ENCODE data around the gene MAML2.

MAML2 gene

DNA sequence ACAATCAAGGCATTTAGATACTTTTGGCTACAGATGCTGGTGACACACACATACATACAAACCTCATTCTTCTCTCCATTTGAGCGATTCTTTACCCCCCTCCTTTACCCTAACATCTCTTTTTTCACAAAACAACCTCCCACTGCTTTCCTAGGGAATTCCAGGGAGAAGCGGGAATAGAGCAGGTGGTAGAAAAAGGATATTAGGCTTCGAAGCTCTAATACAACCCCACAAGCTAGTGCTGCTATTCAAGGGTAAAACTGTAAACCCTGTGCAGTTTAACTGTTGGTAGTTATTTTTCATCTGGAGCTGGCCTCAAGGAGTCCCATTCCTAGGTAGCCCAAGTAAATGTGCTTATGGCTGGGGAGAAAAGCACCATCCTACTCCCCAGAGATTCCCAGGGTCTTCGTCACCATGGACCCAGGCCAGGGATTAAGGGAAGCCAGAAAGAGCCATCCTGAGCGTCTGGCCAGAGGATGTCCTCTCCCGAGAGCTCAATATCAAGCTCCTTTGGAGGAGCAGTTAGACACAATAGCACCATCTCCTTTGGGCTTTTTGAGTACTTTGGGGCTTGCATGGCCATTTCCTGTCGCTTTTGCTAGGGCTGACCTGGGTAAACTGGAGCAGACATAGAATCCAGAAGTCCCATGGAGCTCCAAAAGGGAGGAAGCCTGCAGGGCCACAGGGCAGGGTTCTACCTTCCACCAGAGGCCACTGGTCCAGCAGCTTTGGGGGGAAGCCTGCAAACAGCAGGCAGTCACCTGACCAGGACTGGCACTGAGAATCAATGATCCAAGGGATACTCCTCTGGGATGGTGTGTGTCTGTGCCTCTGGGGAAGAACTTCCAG is 3.1 kb downstream of the MAML2 start:
- no peak for DNase-seq (ENCODE audit: low read depth, low spot score)

DNA sequence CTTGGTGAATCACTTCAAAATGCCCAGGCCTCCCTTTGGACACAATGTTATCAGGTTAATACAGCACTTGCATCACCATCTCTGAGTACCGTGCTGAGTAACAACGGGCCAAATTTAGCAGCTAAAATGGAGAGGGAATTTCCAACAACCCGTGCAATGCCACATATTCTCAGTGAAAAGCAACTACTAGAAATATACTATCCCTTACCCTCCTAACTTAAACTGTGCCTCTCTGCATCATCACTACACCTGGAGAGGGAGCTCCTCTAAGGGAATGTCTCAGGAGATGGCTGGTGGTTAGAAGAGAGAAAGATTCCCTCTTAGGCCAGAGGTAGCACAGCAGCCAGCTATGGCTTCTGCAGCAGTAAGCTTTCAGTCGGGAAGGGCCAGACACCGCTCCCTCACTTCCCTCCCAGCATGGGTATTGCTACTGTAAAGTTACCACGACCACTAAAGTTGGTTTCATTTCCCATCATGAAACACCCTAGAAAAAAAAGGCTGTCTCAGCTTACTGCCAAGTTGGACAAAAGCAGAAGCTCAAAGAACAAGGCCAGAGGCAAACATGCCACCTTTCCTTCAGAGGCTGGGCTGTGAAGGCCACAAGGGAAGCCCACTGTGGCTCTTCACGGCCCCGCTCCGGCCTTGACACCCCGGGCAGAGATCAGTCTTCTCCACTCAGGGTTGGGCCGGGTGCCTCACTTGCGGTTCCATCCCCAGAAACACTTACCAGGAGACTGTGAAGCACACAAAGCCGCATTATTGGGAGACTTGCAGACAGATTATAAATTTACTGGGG is 3.9 kb downstream of the MAML2 start:
- no peak for DNase-seq (ENCODE audit: low read depth, low spot score)

DNA sequence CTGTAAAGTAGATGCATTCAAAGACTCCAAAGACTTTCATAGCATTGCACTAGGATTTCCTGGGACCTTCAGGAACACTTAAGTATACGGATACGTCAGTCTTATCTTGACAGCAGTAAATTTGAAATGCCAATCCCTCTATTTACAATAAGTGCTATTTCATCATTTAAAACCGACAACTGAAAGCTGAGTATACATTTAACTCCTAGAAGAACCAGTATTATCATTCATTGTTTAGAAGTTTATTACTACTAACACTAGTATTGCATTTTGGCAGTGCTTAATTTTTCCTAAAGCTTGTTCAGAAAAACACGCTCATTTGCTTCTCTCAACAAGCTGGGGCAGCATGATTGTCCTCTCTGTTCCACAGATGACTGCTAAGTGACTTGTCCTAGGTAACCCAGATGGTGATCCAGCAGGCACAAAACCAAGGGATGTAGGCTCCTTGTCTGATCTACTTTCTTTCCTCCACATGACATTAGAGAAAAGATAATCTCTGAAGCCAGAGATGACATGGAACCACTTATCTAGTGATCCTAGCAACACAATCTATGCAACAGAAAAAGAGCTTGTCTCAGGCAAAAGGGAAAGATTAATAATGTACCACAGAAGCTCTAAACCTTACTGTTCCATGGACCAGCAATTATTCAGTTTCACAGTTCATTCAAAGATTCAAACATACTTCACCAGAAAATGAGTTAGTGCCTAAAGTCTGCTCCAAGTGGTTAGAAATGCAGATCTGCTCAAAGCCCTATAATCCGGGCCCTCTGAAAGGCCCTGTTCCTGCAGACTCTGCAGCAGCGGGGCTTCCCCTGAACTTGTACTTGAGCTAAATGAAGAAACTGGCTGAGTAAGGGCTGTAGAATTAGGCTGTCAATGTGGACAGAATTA is 5.2 kb downstream of the MAML2 start:
- no peak for DNase-seq (ENCODE audit: low read depth, low spot score)

DNA sequence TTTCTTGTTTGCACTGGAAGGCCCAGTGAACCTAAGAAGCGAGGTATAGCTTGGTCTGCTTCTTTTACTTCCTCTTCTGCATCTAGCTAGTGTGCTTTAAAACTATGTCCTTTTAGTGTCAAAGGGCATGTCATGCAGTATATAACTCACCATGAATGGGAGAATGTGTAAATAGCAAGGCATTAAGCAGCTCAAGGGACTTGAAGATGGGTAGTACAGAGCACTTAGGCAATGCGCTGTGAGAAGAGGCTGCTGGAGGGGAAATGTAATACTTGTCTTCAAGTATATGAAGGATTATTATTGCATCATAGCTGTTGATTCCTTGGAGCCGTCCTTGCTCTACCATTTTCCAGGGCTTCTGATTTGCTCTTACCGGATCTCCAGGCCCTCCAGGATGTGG is 7.6 kb downstream of the MAML2 start:
- no peak for DNase-seq (ENCODE audit: low read depth, low spot score)

DNA sequence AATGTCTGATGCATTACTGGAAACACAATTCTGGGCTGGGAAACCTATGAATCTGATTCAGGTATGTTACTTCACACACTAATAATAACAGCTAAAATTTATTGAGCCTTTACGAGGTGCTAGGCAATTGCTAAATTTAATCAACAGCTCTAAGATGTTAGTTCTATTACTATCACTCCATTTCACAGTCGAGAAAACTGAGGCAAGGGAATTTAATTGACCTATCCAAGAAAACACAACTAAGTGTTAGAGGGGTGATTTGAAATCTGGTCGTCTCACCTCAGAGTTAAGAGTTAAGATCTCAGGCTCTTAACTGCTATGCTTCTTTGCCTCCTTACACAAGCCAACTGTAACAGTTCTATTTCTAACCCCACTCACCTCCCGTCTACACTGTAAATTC is 8.8 kb downstream of the MAML2 start:
- no peak for DNase-seq (ENCODE audit: low read depth, low spot score)

DNA sequence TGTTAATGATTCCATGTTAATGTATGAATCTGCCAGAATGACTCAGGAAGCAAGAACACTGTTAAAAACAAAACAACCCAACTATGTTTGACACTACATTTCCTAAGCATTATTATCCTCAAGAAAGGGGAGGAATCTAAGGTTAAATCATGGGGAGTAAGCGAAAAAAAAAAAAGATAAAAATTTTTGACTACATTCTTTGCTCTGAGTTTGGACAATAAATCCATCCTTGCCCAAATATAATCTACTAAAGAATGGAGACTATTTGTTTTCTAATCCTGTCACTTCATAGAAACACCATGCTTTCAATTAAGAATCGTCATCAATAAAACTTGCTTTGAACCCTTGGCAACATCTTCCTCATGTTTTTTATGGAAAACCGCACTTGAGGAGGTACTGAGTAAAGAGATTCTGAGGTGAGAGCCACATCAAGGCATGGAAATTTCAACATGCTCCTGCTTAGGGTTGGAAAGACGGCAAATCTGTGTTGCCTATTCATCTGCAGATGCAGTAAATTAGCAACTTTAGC is 9.7 kb downstream of the MAML2 start:
- DNase-seq (ENCODE audit: low read depth, low spot score), result no peak

DNA sequence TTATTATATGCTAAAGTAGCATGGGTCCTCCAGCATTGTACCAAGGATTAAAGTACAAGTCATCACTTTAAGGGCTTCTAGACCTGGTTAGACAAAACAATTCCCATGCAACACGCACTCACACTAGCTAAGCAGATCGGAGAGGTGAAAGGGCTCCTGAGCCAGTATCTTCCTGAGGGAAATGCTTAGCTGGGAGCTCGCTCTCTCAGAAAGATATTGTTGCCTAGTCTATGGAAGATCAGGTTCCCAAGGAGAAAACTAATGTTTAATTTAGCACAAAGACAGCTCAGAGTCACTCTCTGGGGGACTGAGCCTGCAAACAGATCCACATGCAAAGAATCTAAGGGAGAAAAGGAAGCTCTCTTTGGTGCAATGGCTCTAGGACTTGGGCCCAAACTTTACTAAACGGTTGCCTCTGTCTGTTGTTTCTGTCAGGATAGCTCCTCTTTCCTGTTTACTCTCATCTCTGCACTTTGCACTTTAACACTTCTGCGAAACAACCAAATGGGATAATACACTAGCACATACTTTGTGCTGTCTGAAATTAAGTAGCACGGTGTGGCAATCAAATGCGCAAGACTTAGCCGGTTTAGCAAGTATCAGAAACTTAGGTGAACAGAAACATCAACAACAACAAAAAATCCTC is 10.7 kb downstream of the MAML2 start:
- DNase-seq (ENCODE audit: low read depth, low spot score), result no peak

DNA sequence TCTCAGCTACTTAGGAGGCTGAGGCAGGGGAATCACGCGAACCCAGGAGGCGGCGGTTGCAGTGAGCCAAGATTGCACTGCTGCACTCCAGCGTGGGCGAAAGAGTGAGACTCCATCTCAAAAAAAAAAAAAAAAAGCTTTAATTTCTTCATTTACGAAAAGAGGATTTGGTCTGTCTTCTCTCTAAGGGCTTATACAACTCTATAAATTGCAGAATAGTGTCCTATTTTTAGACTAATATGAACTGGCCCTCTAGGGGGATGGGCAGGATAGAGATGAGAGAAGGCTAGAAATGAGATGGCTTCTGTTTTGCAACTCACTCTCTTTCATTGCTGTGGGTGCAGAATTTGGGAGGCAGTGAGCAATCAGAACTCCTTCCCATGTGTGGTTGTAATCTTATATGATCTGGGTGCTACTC is 11.3 kb downstream of the MAML2 start:
- DNase-seq (ENCODE audit: low read depth, low spot score), result no peak

DNA sequence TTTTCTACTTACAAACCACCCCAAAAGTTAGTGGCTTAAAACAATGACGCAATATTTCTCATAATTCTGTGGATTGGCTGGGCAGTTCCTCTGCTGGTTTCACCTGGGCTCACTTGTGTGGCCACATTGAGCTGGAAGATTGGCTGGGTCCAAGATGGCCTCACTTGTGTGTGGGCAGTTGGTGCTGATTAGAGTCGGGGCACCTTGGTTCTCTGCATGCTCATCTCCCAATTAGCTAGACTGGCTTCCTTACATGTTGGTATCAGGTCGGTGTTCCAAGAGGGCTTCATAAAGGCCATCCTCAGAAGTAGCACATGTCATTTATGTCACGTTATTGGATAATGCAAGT is 12.5 kb downstream of the MAML2 start:
- DNase-seq (ENCODE audit: low read depth, low spot score), result no peak

DNA sequence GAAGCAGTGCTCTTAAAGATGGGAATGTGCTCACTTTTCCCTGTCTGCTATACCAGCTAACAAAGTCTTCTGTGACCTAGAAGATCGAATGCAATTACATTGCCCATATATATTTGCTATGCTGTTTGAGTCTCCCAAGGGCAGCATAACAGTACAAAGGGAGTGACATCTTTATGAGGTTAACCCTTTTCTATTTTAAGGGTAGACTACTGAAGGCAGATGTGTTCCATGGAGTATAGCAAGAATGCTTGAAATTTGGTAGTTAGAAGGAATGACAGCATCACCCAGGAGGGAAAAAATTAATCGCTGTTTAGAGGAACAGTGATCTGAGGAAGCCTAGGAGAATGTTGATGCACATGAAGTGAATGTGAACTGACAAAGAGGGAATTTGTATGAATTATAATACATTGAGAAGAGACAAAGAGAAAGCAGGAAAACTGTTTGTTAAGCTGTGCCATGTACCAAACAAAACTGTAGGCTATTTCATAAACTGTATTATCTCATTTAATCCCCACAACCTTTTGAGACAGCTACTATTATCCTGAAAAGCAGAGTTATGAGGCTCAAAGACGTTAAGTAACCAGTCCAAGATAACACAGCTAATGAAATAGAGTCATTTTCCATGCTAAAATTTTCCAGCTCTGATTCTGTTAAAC is 13.0 kb downstream of the MAML2 start:
- DNase-seq (ENCODE audit: low read depth, low spot score), result no peak

DNA sequence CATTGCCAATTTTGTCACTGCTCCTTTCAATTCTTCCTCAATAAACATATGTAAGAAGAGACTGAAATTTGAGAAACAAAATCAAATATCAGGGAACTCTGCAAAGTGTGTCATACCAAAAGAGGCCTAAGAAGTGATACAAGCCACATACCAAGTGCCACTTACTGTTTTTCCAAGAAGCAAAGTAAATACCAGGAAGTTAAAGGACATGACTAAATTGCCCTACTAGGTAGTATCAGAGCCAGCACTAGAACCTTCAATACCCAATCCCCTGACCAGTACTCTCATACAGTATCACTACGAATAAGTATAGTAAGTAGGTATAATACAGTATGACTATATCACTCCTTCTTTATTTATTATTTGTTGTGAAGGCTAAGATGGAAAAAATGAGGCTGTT is 13.6 kb downstream of the MAML2 start:
- DNase-seq (ENCODE audit: low read depth, low spot score), result no peak

DNA sequence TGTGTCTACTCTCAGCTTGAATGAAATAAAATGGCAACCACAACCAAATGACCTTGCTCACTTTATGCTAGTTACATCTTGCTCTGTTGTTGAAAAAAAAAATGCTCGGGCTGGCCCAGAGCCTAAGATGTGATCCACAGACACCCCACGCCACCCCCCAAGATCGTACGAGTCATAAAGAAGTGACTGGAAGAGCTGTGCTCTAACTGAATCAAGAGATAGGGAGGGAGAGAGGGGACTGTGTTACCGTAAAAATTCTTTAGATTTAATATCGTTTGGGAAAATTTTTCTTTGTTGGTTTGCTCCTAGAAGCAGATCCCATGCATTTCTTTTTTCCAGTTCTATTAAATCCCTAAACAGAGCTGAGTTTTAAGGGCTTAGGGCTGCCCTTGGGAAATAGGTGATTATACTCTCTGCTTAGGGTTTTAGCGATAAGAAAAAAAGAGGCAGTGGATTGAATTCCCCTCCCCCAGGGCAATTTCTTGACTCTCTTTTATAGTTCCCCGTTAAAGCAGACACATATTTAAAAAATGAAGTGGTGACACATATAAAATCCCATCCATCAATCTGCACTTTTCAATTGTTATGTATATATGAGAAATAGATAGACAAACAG is 14.5 kb downstream of the MAML2 start:
- no peak for DNase-seq (ENCODE audit: low read depth, low spot score)

DNA sequence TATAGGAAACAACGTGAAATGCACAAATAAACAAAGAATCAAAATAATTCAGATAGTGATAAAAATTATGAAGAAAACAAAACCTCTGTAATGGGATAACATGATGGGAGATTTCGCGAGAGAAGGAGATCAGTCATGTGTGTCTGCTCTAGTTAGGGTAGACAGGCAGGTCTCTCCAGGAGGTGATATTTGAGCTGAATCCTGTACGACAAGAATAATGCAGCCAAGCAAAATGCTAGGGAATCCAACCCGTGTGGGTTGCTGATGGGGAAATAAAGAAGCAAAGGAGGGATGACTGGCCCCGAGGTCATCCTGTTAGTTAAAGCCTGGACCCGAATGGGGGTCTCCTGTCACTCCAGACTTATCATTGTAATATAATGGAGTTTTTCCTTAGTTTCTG is 16.0 kb downstream of the MAML2 start:
- DNase-seq (ENCODE audit: low read depth, low spot score), result no peak

DNA sequence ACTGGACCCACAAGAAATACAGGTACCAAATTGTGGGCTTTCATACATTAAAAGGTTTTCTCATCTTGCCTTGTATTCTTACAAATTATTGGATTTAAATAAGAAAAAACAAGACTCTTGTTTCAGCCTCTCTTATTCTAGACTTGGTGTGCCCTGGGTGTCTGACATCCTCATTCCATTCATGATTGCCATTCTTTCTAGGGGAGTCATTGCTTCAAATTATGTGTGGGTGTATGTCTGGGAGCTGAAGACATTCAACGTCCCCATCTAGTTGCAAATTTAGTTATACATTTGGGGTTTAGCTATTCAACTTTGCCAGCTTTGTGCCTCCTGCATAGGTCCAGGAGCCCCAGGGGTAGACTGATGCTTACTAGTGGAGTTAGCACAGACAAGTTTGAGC is 18.1 kb downstream of the MAML2 start:
- no peak for DNase-seq (ENCODE audit: low read depth, low spot score)

DNA sequence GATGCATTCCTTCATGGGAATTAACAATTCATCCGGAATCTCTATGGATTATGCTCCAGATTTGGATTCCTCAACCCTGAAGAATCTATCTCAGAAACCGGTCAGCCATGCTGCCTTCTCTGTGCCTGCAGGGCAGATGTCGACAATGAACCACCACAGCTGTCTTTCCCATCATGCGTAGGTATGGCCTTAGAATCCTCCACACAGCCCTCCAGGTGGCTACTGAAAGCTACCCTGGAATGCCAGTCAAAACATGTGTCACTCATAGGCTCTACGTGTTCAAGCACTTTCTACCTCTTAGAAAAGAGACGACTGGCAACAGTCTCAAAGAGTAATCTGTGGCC is 19.4 kb downstream of the MAML2 start:
- no peak for DNase-seq (ENCODE audit: low read depth, low spot score)

DNA sequence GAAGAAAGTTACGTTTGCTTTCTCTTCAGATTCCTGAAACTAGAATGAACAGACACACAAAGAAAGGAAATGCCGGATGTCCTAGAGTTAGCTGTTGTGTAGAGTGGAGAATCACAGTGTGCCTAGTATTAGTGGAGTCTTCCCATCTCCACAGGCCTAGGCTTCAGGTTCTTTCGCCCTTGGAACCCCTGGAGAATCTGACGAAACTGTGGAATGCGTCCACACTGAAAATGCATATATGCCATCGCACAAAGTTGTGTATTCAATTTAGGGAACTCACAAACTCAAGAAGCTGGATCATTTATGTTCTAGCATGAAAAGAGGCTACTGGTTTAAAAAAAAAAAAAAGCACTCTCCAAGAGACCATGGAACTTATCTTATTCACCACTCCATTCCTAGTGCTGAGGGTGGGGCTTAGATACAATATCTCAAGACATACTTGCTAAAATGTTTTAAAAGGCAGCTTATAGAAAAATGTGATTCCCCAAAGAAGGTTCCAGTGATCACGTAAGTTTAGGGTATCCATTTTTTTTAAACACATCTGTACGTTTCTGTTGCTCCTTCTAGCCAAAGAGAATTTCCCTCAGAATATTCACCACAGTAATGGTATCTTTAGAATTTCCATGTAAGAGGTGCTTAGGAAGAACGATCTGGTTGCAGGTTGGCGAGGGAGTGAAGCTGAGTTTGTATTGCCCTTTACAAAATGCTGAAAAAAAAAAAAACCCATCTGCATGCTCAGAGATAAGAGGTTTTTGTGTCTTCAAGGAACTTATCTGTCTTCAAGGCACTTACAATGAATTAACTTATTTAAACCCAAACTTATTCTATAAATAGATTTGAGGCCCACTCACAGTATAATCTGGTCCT is 20.0 kb downstream of the MAML2 start:
- no peak for DNase-seq (ENCODE audit: low read depth, low spot score)

DNA sequence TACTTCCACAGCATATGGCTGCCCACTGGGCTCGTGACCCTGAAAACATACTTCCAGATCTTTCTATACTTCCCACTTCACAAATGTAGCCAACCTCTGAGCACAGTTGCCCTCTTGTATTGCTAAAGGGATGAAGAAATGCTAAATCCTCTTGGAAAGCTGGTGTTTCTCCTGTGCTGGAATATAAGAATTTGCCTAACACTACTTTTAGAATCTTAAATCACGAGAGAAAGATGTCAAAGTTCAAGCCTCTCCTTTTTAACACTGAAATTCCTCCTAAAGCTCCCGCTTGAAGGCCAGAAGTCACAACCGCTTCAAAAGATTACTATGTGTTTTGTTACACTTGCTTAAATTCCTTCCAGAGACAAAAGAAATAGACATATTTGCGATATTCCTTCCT is 21.9 kb downstream of the MAML2 start:
- no peak for DNase-seq (ENCODE audit: low read depth, low spot score)

DNA sequence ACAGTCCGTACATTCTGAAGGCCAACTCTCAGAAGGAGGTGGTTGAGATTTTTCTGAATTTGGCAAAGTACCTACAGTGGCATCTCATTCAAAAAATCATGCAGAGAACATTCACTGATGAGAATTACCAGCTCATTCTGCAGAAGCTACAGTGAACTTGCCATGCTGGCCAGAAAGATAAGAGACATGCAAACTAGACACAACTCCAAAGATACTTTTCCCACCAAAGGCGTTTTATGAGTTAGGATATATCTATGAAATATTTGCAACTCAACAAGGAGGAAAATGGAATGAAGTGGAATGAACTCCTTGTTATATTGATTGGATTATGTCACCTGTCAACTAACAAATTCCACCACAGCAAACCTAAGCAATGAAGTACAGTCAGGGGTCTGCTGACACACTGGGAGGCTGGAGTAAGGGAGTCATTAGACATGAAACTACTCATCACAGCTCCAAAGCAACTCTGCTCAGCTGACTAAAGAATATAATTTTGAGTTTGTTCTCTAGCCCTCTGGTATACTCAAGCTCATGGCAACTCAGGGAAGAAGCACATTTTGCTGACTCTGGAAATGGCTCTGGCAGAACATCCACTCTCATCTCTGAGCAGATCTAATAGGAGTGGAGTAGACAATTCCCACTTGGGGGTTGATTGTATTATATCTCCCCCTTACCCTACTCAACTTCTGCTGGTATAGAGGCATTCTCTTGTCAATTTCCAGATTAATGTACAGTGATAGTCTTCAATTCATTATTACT is 22.9 kb downstream of the MAML2 start:
- DNase-seq (ENCODE audit: low read depth, low spot score), result no peak

DNA sequence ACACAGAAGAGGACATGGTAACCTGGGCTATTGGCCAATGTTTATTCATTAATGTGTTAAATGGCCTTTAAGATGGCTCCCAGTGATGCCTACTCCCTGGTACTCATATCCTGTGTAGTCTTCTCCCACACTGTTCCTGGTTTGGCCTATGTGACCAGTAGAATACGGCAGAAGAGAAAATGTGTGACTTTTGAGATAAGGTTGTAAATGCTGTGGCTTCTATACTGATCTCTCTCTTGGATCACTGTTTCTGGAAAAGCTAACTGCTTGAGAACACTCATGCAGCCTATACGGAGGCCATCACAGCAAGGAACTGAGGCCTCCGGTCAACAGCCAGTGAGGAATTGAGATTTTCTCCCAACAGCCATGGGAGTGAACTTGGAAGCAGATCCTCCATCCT is 24.1 kb downstream of the MAML2 start:
- DNase-seq (ENCODE audit: low read depth, low spot score), result no peak
